ENCODE data around the gene LAMA3.

LAMA3 gene

GRCh38 chr18:23939896-23940295 is 250.6 kb downstream of the LAMA3 start:
- Histone ChIP-seq H3K36me3 (ENCODE audit: control insufficient read depth, insufficient read depth, low read length) (no peaks in the 10 kb centered on the region), H3K9me3 (ENCODE audit: control insufficient read depth, insufficient read depth, low read length) (no peaks in the 10 kb centered on the region), H3K4me1 (ENCODE audit: control insufficient read depth, insufficient read depth, low read length) (no peaks in the 10 kb centered on the region), H3K27me3 (ENCODE audit: control insufficient read depth, insufficient read depth, low read length) (no peaks in the 10 kb centered on the region), H3K27ac (ENCODE audit: low read length) (no peak overlapping the region), H3K4me3 (ENCODE audit: low read length) (no peak overlapping the region)
- no peak for DNase-seq (ENCODE audit: low read depth, low spot score)
- WGBS (ENCODE audit: insufficient coverage, insufficient read length): no CpG with 5 or more reads among the region's 7 CpGs

GRCh38 chr18:23941791-23942190 is 252.5 kb downstream of the LAMA3 start:
- H3K36me3 ChIP-seq (ENCODE audit: control insufficient read depth, insufficient read depth, low read length): no peaks in the 10 kb centered on the region
- H3K27me3 ChIP-seq (ENCODE audit: control insufficient read depth, insufficient read depth, low read length): no peaks in the 10 kb centered on the region
- no peaks in the 10 kb centered on the region for H3K4me1 ChIP-seq (ENCODE audit: control insufficient read depth, insufficient read depth, low read length)
- DNase-seq (ENCODE audit: low read depth, low spot score): no peak
- no CpG with 5 or more reads among the region's 3 CpGs for WGBS (ENCODE audit: insufficient coverage, insufficient read length)
- no peaks in the 10 kb centered on the region for H3K9me3 ChIP-seq (ENCODE audit: control insufficient read depth, insufficient read depth, low read length)
- no peak overlapping the region for H3K27ac ChIP-seq (ENCODE audit: low read length)
- H3K4me3 ChIP-seq (ENCODE audit: low read length): no peak overlapping the region

DNA sequence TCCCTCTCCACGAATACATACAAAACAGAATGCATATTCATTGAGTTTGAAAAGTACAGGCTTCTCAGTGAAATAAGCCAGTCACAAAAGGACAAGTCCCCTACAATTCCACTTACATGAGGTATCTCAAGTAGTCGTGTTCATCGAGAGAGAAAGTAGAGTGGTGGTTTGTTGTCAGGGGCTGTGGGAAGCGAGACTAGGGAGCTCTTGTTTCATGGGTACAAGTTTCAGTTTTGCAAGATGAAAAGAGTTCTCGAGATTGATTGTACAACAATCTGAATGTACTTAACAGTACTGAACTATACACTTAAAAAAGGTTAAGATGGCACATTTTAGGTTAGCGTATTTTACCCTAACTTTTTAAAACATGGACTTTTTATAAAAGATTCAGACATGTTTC is 253.9 kb downstream of the LAMA3 start:
- no peaks in the 10 kb centered on the region for H3K4me1 ChIP-seq (ENCODE audit: control insufficient read depth, insufficient read depth, low read length)
- no peak overlapping the region for H3K27ac ChIP-seq (ENCODE audit: low read length)
- H3K36me3 ChIP-seq (ENCODE audit: control insufficient read depth, insufficient read depth, low read length): no peaks in the 10 kb centered on the region
- no peak for DNase-seq (ENCODE audit: low read depth, low spot score)
- H3K27me3 ChIP-seq (ENCODE audit: control insufficient read depth, insufficient read depth, low read length): no peaks in the 10 kb centered on the region
- no peaks in the 10 kb centered on the region for H3K9me3 ChIP-seq (ENCODE audit: control insufficient read depth, insufficient read depth, low read length)
- WGBS (ENCODE audit: insufficient coverage, insufficient read length): no CpG with 5 or more reads among the region's 6 CpGs
- no peak overlapping the region for H3K4me3 ChIP-seq (ENCODE audit: low read length)

- no CpG with 5 or more reads among the region's 7 CpGs for WGBS (ENCODE audit: insufficient coverage, insufficient read length)
- no peaks in the 10 kb centered on the region for H3K4me1 ChIP-seq (ENCODE audit: control insufficient read depth, insufficient read depth, low read length)
- H3K9me3 ChIP-seq (ENCODE audit: control insufficient read depth, insufficient read depth, low read length): no peaks in the 10 kb centered on the region
- H3K4me3 ChIP-seq (ENCODE audit: low read length): no peak overlapping the region
- DNase-seq (ENCODE audit: low read depth, low spot score): no peak
- no peak overlapping the region for H3K27ac ChIP-seq (ENCODE audit: low read length)
- H3K27me3 ChIP-seq (ENCODE audit: control insufficient read depth, insufficient read depth, low read length): no peaks in the 10 kb centered on the region
- no peaks in the 10 kb centered on the region for H3K36me3 ChIP-seq (ENCODE audit: control insufficient read depth, insufficient read depth, low read length)
Observed at GRCh38 chr18:23943903-23944624, 254.8 kb downstream of the LAMA3 start.

- DNase-seq (ENCODE audit: low read depth, low spot score): no peak
- no CpG with 5 or more reads among the region's 7 CpGs for WGBS (ENCODE audit: insufficient coverage, insufficient read length)
- no peaks in the 10 kb centered on the region for H3K27me3 ChIP-seq (ENCODE audit: control insufficient read depth, insufficient read depth, low read length)
- no peaks in the 10 kb centered on the region for H3K9me3 ChIP-seq (ENCODE audit: control insufficient read depth, insufficient read depth, low read length)
- no peak overlapping the region for H3K4me3 ChIP-seq (ENCODE audit: low read length)
- H3K27ac ChIP-seq (ENCODE audit: low read length): no peak overlapping the region
- H3K36me3 ChIP-seq (ENCODE audit: control insufficient read depth, insufficient read depth, low read length): no peaks in the 10 kb centered on the region
- peaks cover 5% of the 10 kb centered on the region for H3K4me1 ChIP-seq (ENCODE audit: control insufficient read depth, insufficient read depth, low read length)
Observed at GRCh38 chr18:23945416-23946079, 256.3 kb downstream of the LAMA3 start.

GRCh38 chr18:23949863-23950262 is 260.6 kb downstream of the LAMA3 start:
- no peaks in the 10 kb centered on the region for H3K27me3 ChIP-seq (ENCODE audit: control insufficient read depth, insufficient read depth, low read length)
- H3K9me3 ChIP-seq (ENCODE audit: control insufficient read depth, insufficient read depth, low read length): no peaks in the 10 kb centered on the region
- WGBS (ENCODE audit: insufficient coverage, insufficient read length): no CpG with 5 or more reads among the region's 5 CpGs
- H3K4me3 ChIP-seq (ENCODE audit: low read length): no peak overlapping the region
- no peaks in the 10 kb centered on the region for H3K36me3 ChIP-seq (ENCODE audit: control insufficient read depth, insufficient read depth, low read length)
- peak; percentile 78 for DNase-seq (ENCODE audit: low read depth, low spot score)
- H3K27ac ChIP-seq (ENCODE audit: low read length): peak overlapping the region; percentile 18
- H3K4me1 ChIP-seq (ENCODE audit: control insufficient read depth, insufficient read depth, low read length): peaks cover 11% of the 10 kb centered on the region

DNA sequence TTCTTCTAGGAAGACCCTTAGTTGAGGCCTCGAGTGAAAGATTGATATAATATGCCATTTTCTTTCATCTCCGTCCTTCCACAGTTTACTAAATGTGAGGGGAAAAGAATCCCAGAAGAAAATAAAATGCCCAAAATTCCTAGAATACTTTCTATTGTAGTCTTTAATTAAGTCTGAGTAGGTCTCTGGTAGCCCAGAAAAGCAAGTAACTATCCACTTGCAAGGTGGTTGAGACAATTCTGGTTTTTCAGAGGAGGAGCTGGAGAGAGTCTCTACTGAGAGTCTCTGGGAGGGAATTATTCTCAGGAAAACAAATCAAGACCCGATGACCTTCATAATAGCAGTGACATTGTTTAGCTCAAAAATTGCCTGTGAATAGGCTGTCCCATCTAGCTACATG is 261.4 kb downstream of the LAMA3 start:
- WGBS (ENCODE audit: insufficient coverage, insufficient read length): no CpG with 5 or more reads among the region's 3 CpGs
- Histone ChIP-seq H3K27me3 (ENCODE audit: control insufficient read depth, insufficient read depth, low read length) (no peaks in the 10 kb centered on the region), H3K27ac (ENCODE audit: low read length) (peak overlapping the region; percentile 95), H3K36me3 (ENCODE audit: control insufficient read depth, insufficient read depth, low read length) (no peaks in the 10 kb centered on the region), H3K4me1 (ENCODE audit: control insufficient read depth, insufficient read depth, low read length) (peaks cover 11% of the 10 kb centered on the region), H3K9me3 (ENCODE audit: control insufficient read depth, insufficient read depth, low read length) (no peaks in the 10 kb centered on the region), H3K4me3 (ENCODE audit: low read length) (no peak overlapping the region)
- no peak for DNase-seq (ENCODE audit: low read depth, low spot score)

GRCh38 chr18:23951206-23951605 is 262.0 kb downstream of the LAMA3 start:
- Histone ChIP-seq H3K9me3 (ENCODE audit: control insufficient read depth, insufficient read depth, low read length) (no peaks in the 10 kb centered on the region), H3K27ac (ENCODE audit: low read length) (peak overlapping the region; percentile 95), H3K36me3 (ENCODE audit: control insufficient read depth, insufficient read depth, low read length) (no peaks in the 10 kb centered on the region), H3K4me3 (ENCODE audit: low read length) (no peak overlapping the region), H3K27me3 (ENCODE audit: control insufficient read depth, insufficient read depth, low read length) (no peaks in the 10 kb centered on the region), H3K4me1 (ENCODE audit: control insufficient read depth, insufficient read depth, low read length) (peaks cover 11% of the 10 kb centered on the region)
- no peak for DNase-seq (ENCODE audit: low read depth, low spot score)
- WGBS (ENCODE audit: insufficient coverage, insufficient read length): no CpG with 5 or more reads among the region's 5 CpGs

DNA sequence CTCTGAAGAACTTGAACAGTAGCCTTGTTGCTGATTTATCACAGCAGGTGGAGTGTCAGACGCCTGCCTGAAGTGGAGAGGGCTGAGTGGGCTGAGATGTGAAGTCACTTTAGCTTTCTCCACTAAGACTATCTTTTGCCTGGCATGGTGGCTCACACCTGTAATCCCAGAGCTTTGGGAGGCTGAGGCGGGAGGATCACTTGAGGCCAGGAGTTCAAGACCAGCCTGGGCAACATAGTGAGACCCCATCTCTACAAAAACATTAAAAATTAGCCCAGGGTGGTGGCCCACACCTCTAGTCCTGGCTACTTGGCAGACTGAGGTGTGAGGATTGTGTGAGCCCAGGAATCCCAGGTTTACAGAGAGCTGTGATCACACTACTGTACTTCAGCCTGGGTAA is 264.7 kb downstream of the LAMA3 start:
- peaks cover 11% of the 10 kb centered on the region for H3K4me1 ChIP-seq (ENCODE audit: control insufficient read depth, insufficient read depth, low read length)
- no peak for DNase-seq (ENCODE audit: low read depth, low spot score)
- WGBS (ENCODE audit: insufficient coverage, insufficient read length): no CpG with 5 or more reads among the region's 2 CpGs
- H3K4me3 ChIP-seq (ENCODE audit: low read length): no peak overlapping the region
- no peaks in the 10 kb centered on the region for H3K9me3 ChIP-seq (ENCODE audit: control insufficient read depth, insufficient read depth, low read length)
- no peaks in the 10 kb centered on the region for H3K36me3 ChIP-seq (ENCODE audit: control insufficient read depth, insufficient read depth, low read length)
- H3K27ac ChIP-seq (ENCODE audit: low read length): no peak overlapping the region
- H3K27me3 ChIP-seq (ENCODE audit: control insufficient read depth, insufficient read depth, low read length): no peaks in the 10 kb centered on the region

DNA sequence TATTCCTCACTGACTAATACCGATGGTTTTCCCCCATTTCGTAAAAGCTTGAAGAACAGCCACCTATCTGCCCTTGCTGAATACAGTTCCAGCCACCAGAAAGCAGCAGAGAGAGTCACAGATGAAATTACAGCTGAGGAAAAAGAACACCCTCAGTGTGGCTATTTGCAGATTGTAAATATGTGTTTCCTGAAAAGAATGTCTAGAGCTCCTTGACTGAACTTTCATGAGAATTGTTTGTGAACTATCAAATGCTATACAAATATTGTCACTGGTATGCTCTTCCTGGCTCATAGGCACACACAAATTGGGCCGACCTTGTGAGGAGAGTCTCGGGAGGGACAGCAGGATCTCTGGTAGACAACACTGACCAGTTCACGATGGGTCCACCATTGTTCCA is 267.2 kb downstream of the LAMA3 start:
- WGBS (ENCODE audit: insufficient coverage, insufficient read length): no CpG with 5 or more reads among the region's 5 CpGs
- Histone ChIP-seq H3K36me3 (ENCODE audit: control insufficient read depth, insufficient read depth, low read length) (no peaks in the 10 kb centered on the region), H3K4me3 (ENCODE audit: low read length) (no peak overlapping the region), H3K27ac (ENCODE audit: low read length) (no peak overlapping the region), H3K4me1 (ENCODE audit: control insufficient read depth, insufficient read depth, low read length) (peaks cover 3% of the 10 kb centered on the region; the same call in 1 of the 2 replicates), H3K9me3 (ENCODE audit: control insufficient read depth, insufficient read depth, low read length) (no peaks in the 10 kb centered on the region), H3K27me3 (ENCODE audit: control insufficient read depth, insufficient read depth, low read length) (no peaks in the 10 kb centered on the region)
- no peak for DNase-seq (ENCODE audit: low read depth, low spot score)

GRCh38 chr18:23958036-23958435 is 268.8 kb downstream of the LAMA3 start:
- H3K9me3 ChIP-seq (ENCODE audit: control insufficient read depth, insufficient read depth, low read length): no peaks in the 10 kb centered on the region
- WGBS (ENCODE audit: insufficient coverage, insufficient read length): no CpG with 5 or more reads among the region's 10 CpGs
- no peak for DNase-seq (ENCODE audit: low read depth, low spot score)
- H3K4me3 ChIP-seq (ENCODE audit: low read length): no peak overlapping the region
- H3K27me3 ChIP-seq (ENCODE audit: control insufficient read depth, insufficient read depth, low read length): no peaks in the 10 kb centered on the region
- H3K36me3 ChIP-seq (ENCODE audit: control insufficient read depth, insufficient read depth, low read length): no peaks in the 10 kb centered on the region
- H3K27ac ChIP-seq (ENCODE audit: low read length): no peak overlapping the region
- H3K4me1 ChIP-seq (ENCODE audit: control insufficient read depth, insufficient read depth, low read length): no peaks in the 10 kb centered on the region; the same call in 1 of the 2 replicates
